Left lung (tissue), 8 donors: ENCODE data around the gene SBK1. TPM values are rescaled to one million over a fixed set of nuclear protein-coding genes. Genes with fewer than 3 reads are reported as not detected.

Experiments
- polyA plus RNA-seq, 6 donors: library from polyadenylated mRNA; unstranded; fragments of 120-200 nt; gene quantifications; one replicate each; pipeline ENCODE4 v1.2.1, GENCODE V29; 2013; ENCODE audit not compliant: insufficient read length in 6 of 6
- total RNA-seq, 2 donors: library from RNA; stranded (reverse); fragmentation: NEBNext Ultra II Directional; extraction: Animal tissue kit (Norgen Biotek cat#: 25700); gene quantifications; one replicate each; pipeline ENCODE4 v1.2.1, GENCODE V29; 2021
- donor health status: DM: no; HTN: yes; CAD: no.
- donor health status: DM: no; HTN: no; CAD: no.

SBK1 gene
- total and polyA plus RNA-seq, 8 donors = 1.7 to 16.4 (median 14.4) TPM

Other genes starting within 250 kb of the SBK1 start
- gene GSG1L, start 228.8 kb upstream of the SBK1 start, total RNA-seq = under 1 TPM in 1 of 2 donors, not detected in 1; 0.20 TPM
- 1 to 10 TPM in 3 of 6 donors, under 1 TPM in 3; 0.55 to 1.2 (median 0.84) TPM for gene GSG1L, start 228.8 kb upstream of the SBK1 start, polyA plus RNA-seq
- gene XPO6, start 80.6 kb upstream of the SBK1 start, total RNA-seq = 100 to 1,000 TPM in 1 of 2 donors, 10 to 100 TPM in 1; 87.3 to 155 TPM
- gene XPO6, start 80.6 kb upstream of the SBK1 start, polyA plus RNA-seq = 10 to 100 TPM; 75.7 to 86.7 (median 79.5) TPM
- 1 to 10 TPM in 1 of 2 donors, under 1 TPM in 1; 0.76 to 4.7 TPM for gene NPIPB6, start 71.0 kb downstream of the SBK1 start, total RNA-seq
- gene NPIPB6, start 71.0 kb downstream of the SBK1 start, polyA plus RNA-seq = 1 to 10 TPM in 5 of 6 donors, under 1 TPM in 1; 0.89 to 2.9 (median 2.2) TPM
- 10 to 100 TPM; 10.6 to 42.2 TPM for gene EIF3CL, start 111.3 kb downstream of the SBK1 start, total RNA-seq
- gene EIF3CL, start 111.3 kb downstream of the SBK1 start, polyA plus RNA-seq = 100 to 1,000 TPM in 2 of 6 donors, 10 to 100 TPM in 4; 48.6 to 107 (median 66.4) TPM
- not detected for gene NPIPB7, start 179.8 kb downstream of the SBK1 start, total RNA-seq
- gene NPIPB7, start 179.8 kb downstream of the SBK1 start, polyA plus RNA-seq = under 1 TPM in 3 of 6 donors, not detected in 3; 0.18 to 0.41 (median 0.33) TPM
- gene CLN3, start 199.5 kb downstream of the SBK1 start, total RNA-seq = 10 to 100 TPM; 57.5 to 72.8 TPM
- 10 to 100 TPM; 22.1 to 29.0 (median 24.8) TPM for gene CLN3, start 199.5 kb downstream of the SBK1 start, polyA plus RNA-seq
- 10 to 100 TPM in 1 of 2 donors, 1 to 10 TPM in 1; 6.2 to 22.9 TPM for gene APOBR, start 202.1 kb downstream of the SBK1 start, total RNA-seq
- 1 to 10 TPM; 1.0 to 1.7 (median 1.4) TPM for gene APOBR, start 202.1 kb downstream of the SBK1 start, polyA plus RNA-seq
- gene IL27, start 214.3 kb downstream of the SBK1 start, total RNA-seq = under 1 TPM in 1 of 2 donors, not detected in 1; 0.94 TPM
- under 1 TPM in 1 of 6 donors, not detected in 5; 0.38 TPM for gene IL27, start 214.3 kb downstream of the SBK1 start, polyA plus RNA-seq
- gene NUPR1, start 246.4 kb downstream of the SBK1 start, total RNA-seq = 100 to 1,000 TPM; 141 to 142 TPM
- 10 to 100 TPM; 31.3 to 45.8 (median 35.4) TPM for gene NUPR1, start 246.4 kb downstream of the SBK1 start, polyA plus RNA-seq